ENCODE results near the gene FATE1.

DNA sequence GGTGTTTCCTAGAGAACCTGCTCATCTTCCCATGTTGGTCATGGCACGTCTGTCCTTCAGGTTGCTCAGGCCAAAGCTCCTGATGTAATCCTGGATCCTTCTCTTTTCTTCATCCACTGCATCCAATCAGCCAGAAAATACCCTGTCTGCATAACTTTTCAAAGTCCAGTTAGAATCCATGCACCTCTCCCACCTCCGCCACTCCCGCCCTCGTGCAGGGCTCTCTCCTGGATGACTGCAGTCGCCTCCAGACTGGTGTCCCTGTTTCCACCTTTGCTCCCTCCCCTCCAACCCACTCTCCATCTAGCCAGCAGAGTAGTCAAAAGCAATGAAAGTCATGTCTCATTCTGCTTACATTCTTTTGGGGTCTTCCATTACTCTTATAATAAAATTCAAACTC is 34.7 kb downstream of the FATE1 start:
- TF ChIP-seq, protein P1, sequence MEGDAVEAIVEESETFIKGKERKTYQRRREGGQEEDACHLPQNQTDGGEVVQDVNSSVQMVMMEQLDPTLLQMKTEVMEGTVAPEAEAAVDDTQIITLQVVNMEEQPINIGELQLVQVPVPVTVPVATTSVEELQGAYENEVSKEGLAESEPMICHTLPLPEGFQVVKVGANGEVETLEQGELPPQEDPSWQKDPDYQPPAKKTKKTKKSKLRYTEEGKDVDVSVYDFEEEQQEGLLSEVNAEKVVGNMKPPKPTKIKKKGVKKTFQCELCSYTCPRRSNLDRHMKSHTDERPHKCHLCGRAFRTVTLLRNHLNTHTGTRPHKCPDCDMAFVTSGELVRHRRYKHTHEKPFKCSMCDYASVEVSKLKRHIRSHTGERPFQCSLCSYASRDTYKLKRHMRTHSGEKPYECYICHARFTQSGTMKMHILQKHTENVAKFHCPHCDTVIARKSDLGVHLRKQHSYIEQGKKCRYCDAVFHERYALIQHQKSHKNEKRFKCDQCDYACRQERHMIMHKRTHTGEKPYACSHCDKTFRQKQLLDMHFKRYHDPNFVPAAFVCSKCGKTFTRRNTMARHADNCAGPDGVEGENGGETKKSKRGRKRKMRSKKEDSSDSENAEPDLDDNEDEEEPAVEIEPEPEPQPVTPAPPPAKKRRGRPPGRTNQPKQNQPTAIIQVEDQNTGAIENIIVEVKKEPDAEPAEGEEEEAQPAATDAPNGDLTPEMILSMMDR (conservative IDR thresholded peaks at IDR 0.05; ENCODE audit: low read depth, low read length): no peak
- TF ChIP-seq EZH2 (IDR thresholded peaks at IDR 0.05; ENCODE audit: borderline replicate concordance, low read depth, low read length, poor library complexity, severe bottlenecking): no peak
